HG03439 (cell line): ENCODE data around the gene RABGEF1.
"Not testable (repeated sequence)": the region's sequence is repeated elsewhere in the genome, so short reads cannot be mapped to it uniquely, and the experiment has no call there.

Source experiments
- ATAC-seq: cut with Tn5 transposase; IDR thresholded peaks from one replicate; pipeline ENCODE4 v1.9.1; 2021; ENCODE audit warnings: mild to moderate bottlenecking, moderate library complexity; ENCODE audit not compliant: unreplicated experiment

The RABGEF1 gene

DNA sequence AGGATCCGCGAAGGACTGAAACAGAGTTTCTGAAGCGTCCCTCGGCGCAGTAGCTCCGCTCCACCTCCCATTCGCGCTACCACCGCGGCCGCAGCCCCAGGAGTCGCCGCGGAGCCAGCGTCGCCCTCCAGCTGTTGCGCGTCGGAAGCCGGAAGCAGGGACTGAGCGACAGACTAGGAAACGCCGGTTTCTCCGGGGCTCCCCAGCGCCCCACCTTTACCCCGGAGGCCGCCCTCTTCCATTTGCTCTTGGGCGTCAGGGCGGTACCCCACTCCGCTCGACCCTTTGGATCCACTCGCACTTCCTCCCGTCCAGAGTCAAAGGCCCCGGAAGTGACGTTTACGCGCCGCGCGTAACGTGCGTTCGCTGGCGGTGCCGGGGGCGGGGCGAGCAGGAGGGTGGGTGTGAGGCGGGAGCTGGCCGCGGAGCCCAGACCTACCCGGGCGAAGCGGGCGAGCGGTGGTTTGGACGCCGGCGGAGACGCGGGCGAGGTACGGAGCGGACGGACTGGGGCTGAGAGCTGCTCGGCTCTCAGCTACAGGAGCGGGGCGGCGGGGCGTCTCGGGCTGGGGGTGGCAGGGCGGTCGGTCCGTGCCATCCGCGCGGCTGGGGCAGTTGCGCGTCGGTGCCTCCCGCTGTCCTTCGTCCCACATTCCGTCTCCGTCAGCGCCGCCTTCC, at the start of gene RABGEF1:
Gene RABGEF1 (plus strand): TSS at position 432 of the 678 bp plus-strand sequence. CDS start 31,167 bp downstream, outside the sequence.
- ATAC-seq: peak; percentile 74

DNA sequence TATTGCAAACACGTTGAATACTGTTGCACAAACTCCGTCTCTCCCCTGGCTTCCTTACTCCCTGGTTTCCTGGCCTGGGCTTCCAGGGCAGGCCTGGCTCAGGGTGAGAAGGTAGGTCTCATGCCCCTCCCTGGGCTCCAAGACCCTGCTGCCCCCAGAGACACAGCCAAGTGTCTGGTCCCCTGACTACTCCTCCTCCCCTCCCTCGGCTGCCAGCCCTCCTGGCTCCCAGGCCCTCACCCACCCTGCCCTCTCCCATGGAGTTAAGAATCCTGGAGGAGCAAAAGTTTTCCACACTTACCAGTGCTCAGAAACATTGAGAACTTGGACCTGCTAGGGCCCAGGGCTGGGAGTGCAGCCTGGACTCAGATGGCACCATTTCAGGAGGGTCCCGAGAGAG, 47.2 kb upstream of the RABGEF1 start:
- no peak for ATAC-seq

DNA sequence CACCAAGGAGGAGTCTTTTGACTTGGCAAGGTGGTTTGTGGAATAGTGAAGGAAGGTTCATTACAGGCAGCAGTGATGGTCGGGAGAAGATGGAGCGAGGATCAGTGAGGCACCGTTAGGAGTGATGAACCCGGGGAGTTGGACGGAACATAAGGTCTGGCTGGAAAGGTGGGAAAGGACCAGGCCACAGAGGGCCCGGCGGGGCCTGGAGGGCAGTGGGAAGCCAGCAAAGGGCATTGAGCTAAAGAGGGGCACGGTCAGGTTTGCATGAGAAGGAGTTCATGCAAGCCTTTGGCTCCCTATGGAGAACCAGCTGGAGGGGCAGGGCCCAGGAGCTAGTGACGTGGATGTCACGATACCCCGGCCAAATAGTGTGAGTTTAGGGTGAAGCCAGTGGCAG, 46.2 kb upstream of the RABGEF1 start:
- no peak for ATAC-seq

DNA sequence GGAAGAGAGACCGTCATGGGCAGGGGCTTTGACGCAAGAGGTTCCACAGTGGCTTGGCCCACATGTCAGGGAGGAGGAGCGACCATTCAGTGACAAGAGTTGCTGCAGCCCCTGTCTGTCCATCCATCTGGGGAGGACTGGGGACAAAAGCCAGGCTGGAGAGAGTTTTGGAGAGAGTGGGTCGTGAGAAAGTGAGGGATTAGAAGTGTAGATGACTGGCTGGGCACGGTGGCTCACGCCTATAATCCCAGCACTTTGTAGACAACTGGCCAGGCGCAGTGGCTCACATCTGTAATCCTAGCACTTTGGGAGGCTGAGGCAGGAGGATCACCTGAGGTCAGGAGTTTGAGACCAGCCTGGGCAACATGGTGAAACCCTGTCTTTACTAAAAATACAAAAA, 45.1 kb upstream of the RABGEF1 start:
- not testable (repeated sequence) for ATAC-seq

DNA sequence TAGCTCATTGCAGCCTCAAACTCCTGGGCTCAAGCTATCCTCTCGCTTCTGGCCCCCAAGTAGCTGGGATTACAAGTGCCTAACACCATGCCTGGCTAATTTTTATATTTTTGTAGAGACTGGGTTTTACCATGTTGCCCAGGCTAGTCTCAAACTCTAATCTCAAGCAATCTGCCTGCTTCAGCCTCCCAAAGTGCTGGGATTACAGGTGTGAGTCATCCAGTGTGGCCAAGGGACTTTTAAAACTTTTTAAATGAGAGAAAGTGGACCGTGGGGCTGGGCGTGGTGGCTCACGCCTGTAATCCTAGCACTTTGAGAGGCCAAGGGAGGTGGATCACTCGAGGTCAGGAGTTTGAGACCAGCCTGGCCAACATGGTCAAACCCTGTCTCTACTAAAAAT, 44.4 kb upstream of the RABGEF1 start:
- not testable (repeated sequence) for ATAC-seq

DNA sequence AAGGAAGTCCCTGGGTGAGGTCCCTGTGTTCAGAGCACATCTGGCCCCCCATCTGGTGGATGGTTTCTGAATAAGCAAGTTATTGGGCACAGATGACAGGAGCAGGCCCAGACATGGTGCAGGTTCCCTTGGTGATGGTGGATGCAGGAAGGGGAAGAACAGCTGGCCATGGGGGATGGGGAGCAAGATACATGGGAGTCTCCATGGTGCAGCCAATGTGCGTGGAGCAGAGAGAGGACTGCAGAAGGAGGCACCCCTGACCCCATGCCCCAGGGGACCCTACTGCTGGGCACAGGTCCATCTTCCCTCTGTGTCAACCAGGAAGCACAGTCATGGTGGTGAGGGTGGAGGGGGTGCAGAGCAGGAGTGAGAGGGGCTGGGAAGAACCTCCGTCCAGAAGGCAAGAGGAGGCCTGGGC, 43.8 kb upstream of the RABGEF1 start:
- no peak for ATAC-seq

DNA sequence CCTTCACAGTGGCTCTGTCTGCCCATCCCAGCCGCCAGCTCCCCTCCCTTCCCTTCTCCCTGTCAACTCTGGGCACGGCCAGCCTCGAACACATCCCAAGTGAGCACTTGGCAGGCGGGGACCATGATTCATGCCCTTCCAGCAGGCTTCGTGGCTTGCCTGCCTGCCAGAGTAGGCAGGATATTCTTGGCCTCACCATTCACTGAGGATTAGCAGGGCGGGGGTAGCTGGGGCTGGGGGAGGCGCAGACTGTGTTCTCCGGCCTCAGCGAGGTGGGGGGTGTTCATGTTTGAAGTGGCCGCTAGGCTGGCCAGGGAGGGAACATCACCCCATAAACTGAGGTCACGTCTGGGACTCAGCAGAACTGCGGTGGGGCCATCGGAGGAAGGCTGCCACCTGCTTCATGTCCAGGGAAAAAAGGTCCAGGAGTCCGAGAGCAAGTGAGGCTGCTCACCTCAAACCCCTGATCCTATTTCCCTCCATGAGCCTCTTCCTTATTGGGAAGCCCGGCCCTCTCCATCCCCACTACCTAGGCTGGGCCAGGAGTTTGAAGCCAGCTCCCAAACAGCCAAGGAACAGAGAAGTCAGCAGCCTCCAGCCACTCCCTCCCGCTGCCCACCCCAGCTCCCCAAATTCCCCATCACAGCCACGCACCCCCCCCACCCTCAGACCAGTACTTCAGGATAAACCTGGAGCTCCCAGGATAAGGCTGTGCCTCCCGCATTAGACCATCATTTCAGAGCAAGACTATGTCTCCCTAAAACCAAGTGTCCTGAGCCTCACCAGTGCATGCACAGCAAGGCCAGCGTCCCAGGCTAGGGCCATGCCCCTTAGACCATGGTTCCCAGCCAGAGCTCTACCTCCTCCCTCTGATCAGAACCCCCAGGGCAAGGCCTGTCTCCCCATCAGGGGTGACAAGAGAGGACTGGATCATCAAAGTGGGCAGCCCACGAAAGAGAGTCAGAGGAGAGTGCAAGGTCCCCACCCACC, 42.8 kb upstream of the RABGEF1 start:
- ATAC-seq: no peak

DNA sequence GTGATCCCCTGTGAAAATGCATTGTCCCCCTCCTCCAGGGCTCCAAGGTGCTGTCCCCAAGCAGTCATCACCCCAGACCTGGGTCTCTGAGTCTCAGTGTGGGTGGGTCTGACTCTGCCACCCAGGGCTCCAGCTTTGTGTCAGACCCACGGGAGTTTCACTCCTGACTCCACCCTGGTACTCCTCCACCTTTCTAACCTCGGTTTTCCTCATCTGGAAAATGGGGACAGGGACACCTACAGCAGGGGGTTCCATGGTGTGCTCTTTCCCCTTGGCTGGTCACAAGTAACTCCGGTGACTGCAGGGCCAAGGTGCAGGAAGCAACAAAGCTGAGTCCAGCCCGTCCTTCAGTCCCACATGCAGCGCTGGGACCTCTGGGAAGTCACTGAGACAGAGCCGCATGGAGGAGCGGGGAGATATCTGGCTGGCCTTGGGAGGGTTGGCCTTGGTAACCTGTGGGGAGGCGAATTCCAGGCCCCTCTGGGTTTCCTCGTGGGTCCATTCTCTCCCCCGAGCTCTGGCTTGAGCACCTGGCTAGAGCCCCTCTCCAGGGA, 41.8 kb upstream of the RABGEF1 start:
- no peak for ATAC-seq

DNA sequence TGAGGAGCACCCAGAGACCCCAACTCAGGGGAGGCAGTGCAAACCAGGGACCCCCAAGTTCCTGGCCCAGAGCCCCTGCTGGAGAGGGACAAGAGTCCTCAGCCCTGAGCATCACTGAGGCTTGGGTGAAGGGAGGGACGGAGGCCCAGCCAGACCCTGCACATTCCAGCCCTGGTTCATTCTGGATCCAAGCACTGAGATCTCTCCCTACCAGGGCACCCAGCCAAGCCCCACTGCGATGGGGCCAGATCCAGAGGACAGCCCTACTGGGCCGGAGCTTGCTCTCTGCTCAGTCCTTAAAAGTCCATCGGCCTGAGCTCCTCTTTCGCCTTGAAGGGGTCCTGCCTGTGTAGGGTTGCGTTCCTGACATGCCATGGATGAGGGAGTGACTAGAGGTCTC, 40.5 kb upstream of the RABGEF1 start:
- ATAC-seq: no peak

DNA sequence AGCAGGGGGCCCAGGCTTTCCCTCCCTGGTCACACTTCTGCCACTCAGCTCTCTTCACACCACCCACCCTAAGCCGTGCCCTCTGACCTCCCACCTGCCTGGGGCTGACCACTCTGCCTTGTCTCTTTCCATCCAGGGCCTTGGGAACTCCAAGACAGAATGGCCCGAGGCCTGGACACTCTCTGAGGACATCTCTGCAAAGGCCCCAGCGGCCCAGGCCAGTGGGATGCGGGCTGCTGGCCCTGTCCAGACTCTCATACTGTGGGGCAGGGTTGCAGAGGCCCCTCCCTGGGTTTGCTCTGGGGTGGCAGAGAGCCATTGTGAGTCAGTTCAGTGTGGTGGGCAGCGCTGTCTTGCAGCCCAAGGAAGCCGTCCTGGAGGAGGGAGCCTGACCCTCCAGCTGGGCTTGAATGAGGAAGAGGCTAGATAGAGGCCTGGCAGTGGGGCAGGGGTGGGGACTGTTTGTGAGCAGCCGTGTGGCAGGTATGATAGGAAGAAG, 39.9 kb upstream of the RABGEF1 start:
- ATAC-seq: no peak

DNA sequence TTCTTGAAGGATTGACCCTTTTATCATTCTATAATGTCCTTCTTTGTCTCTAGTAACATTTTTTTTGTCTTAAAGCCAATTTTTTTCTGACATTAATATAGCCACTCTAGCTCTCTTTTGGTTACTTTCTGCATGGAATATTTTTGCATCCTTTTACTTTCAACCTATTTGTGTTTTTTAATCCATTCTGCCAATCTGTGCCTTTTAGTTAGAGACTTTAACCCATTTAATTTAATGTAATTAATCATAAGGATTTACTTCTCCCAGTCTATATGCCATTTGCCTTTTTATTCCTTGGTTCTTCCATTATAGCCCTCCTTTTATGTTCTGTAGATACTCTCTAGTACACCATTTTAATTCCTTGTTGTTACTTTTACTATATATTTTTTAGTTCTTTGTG, 32.7 kb upstream of the RABGEF1 start:
- ATAC-seq: no peak

DNA sequence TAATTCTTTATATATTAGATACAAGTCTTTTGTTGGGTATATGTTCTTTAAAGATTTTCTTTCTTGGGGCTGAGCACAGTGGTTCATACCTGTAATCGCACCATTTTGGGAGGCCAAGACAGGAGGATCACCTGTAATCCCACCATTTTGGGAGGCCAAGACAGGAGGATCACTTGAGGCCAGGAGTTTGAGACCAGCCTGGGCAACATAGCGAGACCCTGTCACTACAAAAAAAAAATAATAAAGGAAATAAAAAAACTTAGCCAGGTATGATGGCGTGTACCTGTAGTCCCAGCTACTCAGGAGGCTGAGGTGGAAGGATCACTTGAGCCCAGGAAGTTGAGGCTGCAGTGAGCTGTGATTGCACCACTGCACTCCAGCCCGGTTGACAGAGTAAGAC, 29.8 kb upstream of the RABGEF1 start:
- not testable (repeated sequence) for ATAC-seq

DNA sequence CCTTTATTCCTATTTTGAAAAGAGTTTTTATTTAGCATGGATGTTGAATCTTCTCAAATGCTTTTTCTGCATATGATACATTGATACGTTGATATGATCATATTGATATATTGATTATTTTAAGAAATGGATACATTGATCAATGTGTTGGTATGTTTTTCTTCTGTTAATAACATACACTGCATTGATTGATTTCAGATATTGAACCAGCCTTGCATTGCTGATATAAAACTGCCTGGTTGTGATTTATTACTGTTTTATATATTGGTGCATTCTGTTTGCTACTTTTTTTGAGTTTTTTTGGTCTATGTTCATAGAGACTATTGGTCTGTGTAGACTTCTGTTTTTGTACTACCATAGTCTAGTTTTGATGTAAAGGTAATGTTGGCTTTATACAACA, 26.8 kb upstream of the RABGEF1 start:
- no peak for ATAC-seq

DNA sequence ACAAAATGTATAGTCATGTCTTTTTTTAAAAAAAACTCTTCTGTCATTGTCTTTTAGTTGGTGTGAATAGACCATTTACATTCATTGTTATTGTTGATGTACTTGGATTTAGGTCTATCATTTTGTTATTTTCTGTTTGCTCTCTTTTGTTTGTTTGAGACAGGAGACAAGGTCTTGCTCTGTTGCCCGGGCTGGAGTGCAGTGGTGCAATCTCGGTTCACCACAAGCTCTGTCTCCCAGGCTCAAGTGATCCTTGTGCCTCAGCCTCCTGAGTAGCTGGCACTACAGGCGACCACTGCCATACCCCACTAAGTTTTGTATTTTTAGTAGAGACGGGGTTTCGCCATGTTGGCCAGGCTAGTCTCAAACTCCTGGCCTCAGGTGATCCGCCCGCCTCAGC, 23.9 kb upstream of the RABGEF1 start:
- ATAC-seq: not testable (repeated sequence)

DNA sequence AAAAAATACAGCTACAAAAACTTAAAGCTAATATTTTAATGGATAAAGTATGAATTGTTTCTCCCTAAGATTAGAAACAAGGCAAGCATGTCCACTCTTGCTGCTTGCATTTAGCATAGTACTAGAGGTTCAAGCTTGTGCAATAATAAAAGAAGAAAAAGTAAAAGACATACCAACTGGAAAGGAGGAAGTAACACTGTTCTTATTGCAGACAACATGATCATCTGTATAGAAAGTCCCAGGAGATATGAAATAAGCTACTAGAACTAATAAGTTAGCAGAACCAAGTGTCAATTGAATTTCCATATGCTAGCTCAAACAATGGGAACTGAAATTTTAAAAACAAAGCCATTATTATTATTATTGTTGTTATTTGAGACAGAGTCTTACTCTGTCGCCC, 20.0 kb upstream of the RABGEF1 start:
- no peak for ATAC-seq

DNA sequence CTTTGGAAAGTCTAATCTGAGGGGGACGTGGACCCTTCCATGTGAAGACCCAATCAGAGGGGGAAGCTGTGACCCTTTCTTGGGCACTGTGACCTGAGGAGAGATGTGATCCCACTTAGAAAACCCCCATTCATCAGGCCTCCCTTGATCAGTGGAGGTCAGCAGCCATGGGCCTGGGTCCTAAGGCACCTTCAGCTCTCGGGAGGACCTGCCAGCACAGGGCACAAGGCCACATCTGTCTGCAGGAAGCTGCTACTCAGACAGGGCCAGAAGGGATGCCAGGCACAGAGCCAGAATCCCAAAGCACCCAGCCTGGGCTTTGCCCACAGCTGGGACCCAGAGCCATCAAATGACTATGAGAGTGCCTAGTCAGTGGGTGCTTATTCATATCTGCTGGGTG, 14.7 kb upstream of the RABGEF1 start:
- no peak for ATAC-seq

DNA sequence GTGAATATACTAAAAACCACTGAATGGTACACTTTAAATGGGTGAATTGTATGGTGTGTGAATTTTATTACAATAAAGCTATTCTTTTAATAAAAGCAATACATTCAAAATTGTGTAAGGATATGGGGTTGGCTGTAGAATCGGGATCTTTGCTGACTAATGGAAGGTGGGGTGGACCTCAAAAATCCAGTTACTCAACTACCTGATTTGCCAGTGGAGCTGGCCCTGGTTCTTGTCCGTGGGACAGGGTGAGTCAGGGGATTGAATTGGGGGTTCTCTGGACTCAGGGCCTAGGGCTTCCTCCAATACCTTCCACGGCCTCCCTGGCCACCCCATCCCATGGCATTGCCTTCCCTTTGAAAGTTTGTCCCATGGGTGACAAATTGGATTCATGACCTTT, 13.5 kb upstream of the RABGEF1 start:
- ATAC-seq: no peak

DNA sequence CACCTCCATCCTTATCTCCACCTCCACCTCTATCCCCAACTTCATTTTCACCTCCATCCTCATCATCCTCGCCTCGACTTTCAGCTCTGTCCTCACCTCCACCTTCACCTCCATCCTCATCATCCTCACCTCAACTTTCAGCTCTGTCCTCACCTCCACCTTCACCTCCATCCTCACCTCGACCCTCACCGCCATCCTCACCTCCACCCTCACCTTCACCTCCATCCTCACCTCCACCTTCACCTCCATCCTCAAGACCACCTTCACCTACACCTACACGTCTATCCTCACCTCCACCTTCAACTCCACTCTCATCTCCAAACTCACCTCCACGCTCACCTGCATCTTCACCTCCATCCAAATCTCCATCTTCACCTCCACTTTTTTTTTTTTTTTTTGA, 12.0 kb upstream of the RABGEF1 start:
- ATAC-seq: no peak

DNA sequence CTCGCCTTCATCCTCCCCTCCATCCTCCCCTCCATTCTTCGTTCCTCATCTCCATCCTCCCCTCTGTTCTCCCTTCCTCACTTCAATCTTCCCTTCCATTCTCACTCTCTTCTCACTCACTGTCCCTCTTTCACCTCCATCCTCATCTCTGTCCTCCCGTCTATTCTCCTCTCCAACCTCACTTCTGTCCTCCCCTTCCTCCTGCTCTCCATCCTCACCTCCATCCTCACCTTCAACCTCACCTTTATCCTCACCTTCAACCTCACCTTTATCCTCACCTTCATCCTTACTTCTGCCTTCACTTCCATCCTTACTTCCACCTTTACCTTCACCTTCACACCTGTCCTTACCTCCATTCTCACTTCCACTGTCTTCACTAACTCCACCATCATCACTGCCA, 11.3 kb upstream of the RABGEF1 start:
- no peak for ATAC-seq

DNA sequence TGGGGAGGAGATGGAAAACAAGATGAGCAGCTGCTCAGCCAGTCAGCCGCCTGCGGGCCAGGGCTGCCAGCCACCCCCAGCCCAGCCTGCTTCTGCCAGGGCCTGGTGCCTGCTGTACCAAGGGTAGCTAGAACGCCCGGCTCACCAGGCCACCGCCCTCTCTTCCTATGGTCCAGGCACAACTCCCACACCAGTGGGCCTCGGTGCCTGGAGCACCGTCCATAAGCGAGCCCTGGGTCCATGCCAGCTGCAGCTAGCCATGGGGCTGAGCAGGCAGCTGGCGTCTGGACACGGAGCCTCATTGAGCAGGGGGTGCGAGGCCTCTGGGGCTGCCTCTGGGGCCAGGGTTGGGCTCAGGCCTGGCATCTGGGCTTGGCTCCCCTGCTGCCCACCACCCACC, 8.5 kb upstream of the RABGEF1 start:
- no peak for ATAC-seq

DNA sequence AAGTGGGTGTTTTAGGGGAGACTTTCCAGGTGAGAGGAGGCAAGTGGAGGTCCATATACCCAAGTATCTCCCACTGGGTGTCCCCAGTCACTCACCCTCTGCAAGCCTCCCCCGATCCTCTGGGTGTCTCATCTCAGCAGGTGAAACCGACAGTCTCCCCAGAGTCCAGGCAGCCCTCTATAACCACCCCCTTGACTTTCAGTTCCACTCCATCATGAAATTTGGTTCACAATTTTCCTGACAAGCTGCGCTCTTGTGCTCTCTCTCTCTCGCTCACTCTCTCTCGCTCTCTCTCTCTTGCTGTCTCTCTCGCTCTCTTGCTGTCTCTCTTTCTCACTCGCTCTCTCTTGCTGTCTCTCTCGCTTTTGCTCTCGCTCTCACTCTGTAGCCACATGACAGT, 8.1 kb upstream of the RABGEF1 start:
- ATAC-seq: no peak

DNA sequence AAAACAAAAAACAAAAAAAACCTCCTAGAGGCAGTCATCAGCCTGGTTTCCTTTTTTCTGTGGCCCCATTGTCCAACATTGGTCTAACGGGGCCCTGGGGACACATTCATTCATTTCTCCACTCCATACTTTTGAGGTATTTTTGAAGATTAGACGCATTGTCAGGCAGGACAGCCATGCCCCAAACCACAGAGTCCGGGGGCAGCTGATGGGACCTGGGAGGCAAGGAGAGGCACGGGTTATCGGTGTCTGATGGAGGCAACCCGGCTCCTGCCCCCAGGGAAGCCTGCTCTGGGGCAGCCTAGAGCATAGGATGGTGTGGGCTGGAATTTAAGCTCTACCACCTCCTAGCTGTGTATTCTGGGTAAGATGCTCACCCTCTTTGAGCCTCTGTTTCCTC, 6.5 kb upstream of the RABGEF1 start:
- ATAC-seq: no peak
